ENCODE measurements around the gene DFFA.

DNA sequence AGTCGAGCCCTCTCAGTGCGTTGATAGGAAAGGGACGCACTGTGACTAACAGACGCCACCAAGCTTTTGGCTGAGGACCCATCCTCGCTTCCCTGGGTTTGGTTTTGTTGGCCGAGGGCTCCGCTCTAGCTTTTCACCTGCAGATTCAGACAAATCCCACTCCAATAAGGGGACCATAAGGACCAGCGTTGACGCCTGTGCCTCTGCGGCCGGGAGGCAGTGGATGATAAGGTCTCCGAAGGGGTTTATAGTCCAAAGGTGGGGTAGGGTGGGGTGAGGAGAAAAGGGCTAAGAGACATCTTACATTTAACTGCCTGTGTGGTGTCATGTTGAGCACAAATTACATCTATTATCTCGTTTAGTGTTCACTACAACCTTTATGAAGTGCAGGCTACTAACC is 3.2 kb upstream of the DFFA start:
- TF ChIP-seq MYC (IDR thresholded peaks at IDR 0.05; ENCODE audit: low read depth, low read length) (no peak), POLR2A (IDR thresholded peaks at IDR 0.05; ENCODE audit: low read depth, low read length) (no peak), POLR2AphosphoS5 (IDR thresholded peaks at IDR 0.05; ENCODE audit: insufficient read depth, low read depth, low read length) (no peak), JUN (IDR thresholded peaks at IDR 0.05; ENCODE audit: borderline replicate concordance, insufficient read depth, insufficient read length, low read depth) (no peak), EZH2 (IDR thresholded peaks at IDR 0.05; ENCODE audit: borderline replicate concordance, low read depth, low read length, severe bottlenecking) (no peak)
- TF ChIP-seq, protein P1, sequence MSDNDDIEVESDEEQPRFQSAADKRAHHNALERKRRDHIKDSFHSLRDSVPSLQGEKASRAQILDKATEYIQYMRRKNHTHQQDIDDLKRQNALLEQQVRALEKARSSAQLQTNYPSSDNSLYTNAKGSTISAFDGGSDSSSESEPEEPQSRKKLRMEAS (IDR thresholded peaks at IDR 0.05; ENCODE audit: insufficient read depth, insufficient read length), result no peak
- TF ChIP-seq, protein P2, sequence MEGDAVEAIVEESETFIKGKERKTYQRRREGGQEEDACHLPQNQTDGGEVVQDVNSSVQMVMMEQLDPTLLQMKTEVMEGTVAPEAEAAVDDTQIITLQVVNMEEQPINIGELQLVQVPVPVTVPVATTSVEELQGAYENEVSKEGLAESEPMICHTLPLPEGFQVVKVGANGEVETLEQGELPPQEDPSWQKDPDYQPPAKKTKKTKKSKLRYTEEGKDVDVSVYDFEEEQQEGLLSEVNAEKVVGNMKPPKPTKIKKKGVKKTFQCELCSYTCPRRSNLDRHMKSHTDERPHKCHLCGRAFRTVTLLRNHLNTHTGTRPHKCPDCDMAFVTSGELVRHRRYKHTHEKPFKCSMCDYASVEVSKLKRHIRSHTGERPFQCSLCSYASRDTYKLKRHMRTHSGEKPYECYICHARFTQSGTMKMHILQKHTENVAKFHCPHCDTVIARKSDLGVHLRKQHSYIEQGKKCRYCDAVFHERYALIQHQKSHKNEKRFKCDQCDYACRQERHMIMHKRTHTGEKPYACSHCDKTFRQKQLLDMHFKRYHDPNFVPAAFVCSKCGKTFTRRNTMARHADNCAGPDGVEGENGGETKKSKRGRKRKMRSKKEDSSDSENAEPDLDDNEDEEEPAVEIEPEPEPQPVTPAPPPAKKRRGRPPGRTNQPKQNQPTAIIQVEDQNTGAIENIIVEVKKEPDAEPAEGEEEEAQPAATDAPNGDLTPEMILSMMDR (IDR thresholded peaks at IDR 0.05; ENCODE audit: extremely low read depth in 1 of 2, insufficient read depth in 1 of 2, low read depth in 1 of 2, low read length in 2 of 2), result no peak
